Ecto neural progenitor cell (in vitro differentiated cells): Measurements from ENCODE around the gene FOXL3.
A peak's percentile ranks its signal among the peaks of the same experiment; 100 is the strongest.
"Not testable (repeated sequence)": the region's sequence is repeated elsewhere in the genome, so short reads cannot be mapped to it uniquely, and the experiment has no call there.

ENCODE experiments used
- DNase-seq: peaks from one replicate; pipeline ENCODE4 v3.0.0-alpha.2; 2018; ENCODE audit warnings: low spot score

The FOXL3 gene

GRCh38 chr7:323410-323809 lies 33.4 kb downstream of the FOXL3 start:
- no peak for DNase-seq

- DNase-seq: no peak
Measured at GRCh38 chr7:324011-324410, 34.0 kb downstream of the FOXL3 start.

- DNase-seq: no peak
Measured at GRCh38 chr7:325051-325798, 35.3 kb downstream of the FOXL3 start.

- DNase-seq: no peak
Measured at GRCh38 chr7:325811-326210, 35.8 kb downstream of the FOXL3 start.

GRCh38 chr7:326273-326672 lies 36.3 kb downstream of the FOXL3 start:
- DNase-seq: no peak

- no peak for DNase-seq
Measured at GRCh38 chr7:326809-327232, 36.9 kb downstream of the FOXL3 start.

GRCh38 chr7:327233-327931 lies 37.4 kb downstream of the FOXL3 start:
- no peak for DNase-seq

GRCh38 chr7:327991-328702 lies 38.2 kb downstream of the FOXL3 start:
- DNase-seq: no peak

- no peak for DNase-seq
Measured at GRCh38 chr7:329691-330281, 39.8 kb downstream of the FOXL3 start.

GRCh38 chr7:330511-331230 lies 40.7 kb downstream of the FOXL3 start:
- no peak for DNase-seq

- no peak for DNase-seq
Measured at GRCh38 chr7:332020-332517, 42.1 kb downstream of the FOXL3 start.

- peak; percentile 91 for DNase-seq
Measured at GRCh38 chr7:332646-333392, 42.8 kb downstream of the FOXL3 start.

- DNase-seq: no peak
Measured at GRCh38 chr7:333393-333764, 43.4 kb downstream of the FOXL3 start.

GRCh38 chr7:334618-335357 lies 44.8 kb downstream of the FOXL3 start:
- DNase-seq: no peak

GRCh38 chr7:335358-336148 lies 45.6 kb downstream of the FOXL3 start:
- no peak for DNase-seq

- DNase-seq: not testable (repeated sequence)
Measured at GRCh38 chr7:336149-336533, 46.2 kb downstream of the FOXL3 start.

- no peak for DNase-seq
Measured at GRCh38 chr7:336810-337566, 47.0 kb downstream of the FOXL3 start.

- no peak for DNase-seq
Measured at GRCh38 chr7:337567-337951, 47.6 kb downstream of the FOXL3 start.
